HepG2 (cell line): ENCODE measurements around the gene TMCC1. TPM values are rescaled to one million over a fixed set of nuclear protein-coding genes. Genes with fewer than 3 reads are reported as not detected.

Source experiments
- ATAC-seq: fragments of 200-7000 bp; cut with Tn5 transposase; 3 replicates; pipeline ENCODE4 v1.9.1; 2020; ENCODE audit warnings: mild to moderate bottlenecking, moderate library complexity
- BruUV-seq: library from RNA; stranded (reverse); fragments of 400-500 nt; replicated peaks from 2 replicates; lab custom pipeline; 2021; lab: Mats Ljungman, UMichigan
- CTCF ChIA-PET: fragments of 300-600 bp; formaldehyde crosslinking; extraction: SDS; loops from one replicate; lab custom pipeline; 2021; ENCODE audit warnings: low total read pairs, inconsistent platforms, low intra/inter-chr PET ratio; lab: Yijun Ruan, JAX
- POLR2A ChIA-PET: fragments of 350-600 bp; sonication (Branson Sonifier 250); formaldehyde crosslinking; loops from one replicate; lab custom pipeline; 2020; ENCODE audit warnings: antibody characterized with exemption, inconsistent platforms; lab: Yijun Ruan, JAX
- DNase-seq: peaks from one replicate; pipeline ENCODE4 v3.0.0-alpha.2; 2015; ENCODE audit warnings: low spot score
- FAIRE-seq: peaks from 3 replicates; lab custom pipeline; 2011; peaks lifted over from hg19 to GRCh38; lab: Jason Lieb, UNC
- H2AFZ ChIP-seq: one replicate; pipeline ENCODE4 v1.6.1; 2011; ENCODE audit warnings: low read length, inconsistent platforms
- H3K27ac ChIP-seq: fragments of 300-600 bp; 3 replicates; pipeline ENCODE4 v1.8.0; 2011; ENCODE audit warnings: mixed run types, mild to moderate bottlenecking, mixed read lengths, low read length, inconsistent platforms; ENCODE audit not compliant: insufficient read depth; ENCODE audit errors: extremely low read length
- H3K27me3 ChIP-seq, 2 experiments: fragments of 200-600 bp in 1 of 2; 2 replicates in 1 of 2; 3 replicates in 1 of 2; pipeline versions ENCODE4 v1.6.0 to v1.8.0; 2011; ENCODE audit warnings: low read length in 2 of 2, mild to moderate bottlenecking in 2 of 2, moderate library complexity in 2 of 2, inconsistent platforms in 1 of 2; ENCODE audit not compliant: insufficient read depth in 2 of 2, control insufficient read depth in 1 of 2
- H3K36me3 ChIP-seq, 2 experiments: fragments of 200-600 bp in 1 of 2; replicated peaks in 1 of 2; 2 replicates in 1 of 2; 3 replicates in 1 of 2; pipeline versions ENCODE4 v1.5.1 to v1.8.0; 2011; ENCODE audit warnings: low read length in 2 of 2, inconsistent platforms in 1 of 2; ENCODE audit not compliant: insufficient read depth in 2 of 2, control insufficient read depth in 1 of 2
- H3K4me1 ChIP-seq: 2 replicates; pipeline ENCODE4 v1.5.1; 2012; ENCODE audit warnings: low read length, inconsistent platforms; ENCODE audit not compliant: insufficient read depth
- H3K4me2 ChIP-seq: 2 replicates; pipeline ENCODE4 v1.6.0; 2011; ENCODE audit warnings: low read depth, low read length, inconsistent platforms
- H3K4me3 ChIP-seq, 3 experiments: fragments of 200-600 bp in 1 of 3; sonication (generic), shearing (Covaris generic) in 1 of 3; replicated peaks in 1 of 3; 2 replicates each; pipeline ENCODE4 v1.5.1; 2011 to 2016; ENCODE audit warnings: low read length in 3 of 3, inconsistent platforms in 2 of 3, low read depth in 2 of 3, mild to moderate bottlenecking in 2 of 3, control low read depth in 1 of 3, mixed read lengths in 1 of 3; ENCODE audit not compliant: insufficient read depth in 1 of 3
- H3K79me2 ChIP-seq: one replicate; pipeline ENCODE4 v1.6.1; 2011; ENCODE audit warnings: low read length, inconsistent platforms; ENCODE audit not compliant: insufficient read depth
- H3K9ac ChIP-seq: 2 replicates; pipeline ENCODE4 v1.6.0; 2011; ENCODE audit warnings: mild to moderate bottlenecking, low read depth, low read length, inconsistent platforms; ENCODE audit not compliant: insufficient read depth
- H3K9me3 ChIP-seq: 2 replicates; pipeline ENCODE4 v1.5.1; 2012; ENCODE audit warnings: mild to moderate bottlenecking, low read length
- H4K20me1 ChIP-seq: 2 replicates; pipeline ENCODE4 v1.6.0; 2011; ENCODE audit warnings: inconsistent platforms, mild to moderate bottlenecking, low read length, moderate library complexity; ENCODE audit not compliant: insufficient read depth
- IKZF4 ChIP-seq: sonication (generic); formaldehyde crosslinking; IDR thresholded peaks from 2 replicates; pipeline ENCODE4 v1.5.1; 2020; ENCODE audit warnings: borderline replicate concordance, mild to moderate bottlenecking, low read depth, missing genetic modification reagents; ENCODE audit errors: not compliant biosample characterization
- KLF6 ChIP-seq: IDR thresholded peaks from 2 replicates; pipeline ENCODE4 v1.8.0; 2016; ENCODE audit warnings: missing biosample characterization, missing genetic modification reagents
- MYC ChIP-seq: sonication (generic); formaldehyde crosslinking; IDR thresholded peaks from 2 replicates; pipeline ENCODE4 v1.9.0; 2021; ENCODE audit warnings: missing genetic modification reagents, borderline replicate concordance
- REXO4 ChIP-seq: sonication (generic); formaldehyde crosslinking; IDR thresholded peaks from 2 replicates; pipeline ENCODE4 v1.8.0; 2022; ENCODE audit warnings: missing genetic modification reagents, mild to moderate bottlenecking, borderline replicate concordance
- ZNF652 ChIP-seq: IDR thresholded peaks from 2 replicates; pipeline ENCODE4 v1.6.1; 2016; ENCODE audit warnings: low read depth, borderline replicate concordance
- WGBS: methylation state at CpG from one replicate; pipeline ENCODE4 v1.1.6; 2017; ENCODE audit warnings: low lambda C conversion rate; 5-methylcytosine and 5-hydroxymethylcytosine counted together
- in situ Hi-C: cut with HindIII; loops from 2 replicates; pipeline ENCODE4 v1.10.0; 2017; ENCODE audit warnings: low pct_unique_long_range_greater_than_20kb; ENCODE audit not compliant: extremely low pct_ligation_motif_present
- intact Hi-C: fragments of 100-400 bp; cut with micrococcal nuclease; formaldehyde crosslinking; loops from one replicate; pipeline ENCODE4 v1.10.0; 2022; ENCODE audit not compliant: unreplicated experiment
- polyA plus RNA-seq, 8 experiments: library from polyadenylated mRNA; depleted of rRNA in 3 of 8; stranded (reverse) in 7 of 8; unstranded in 1 of 8; fragments of >200 nt; fragmentation: Illumina TruSeq in 4 of 8; extraction: Trizol in 4 of 8; gene quantifications; 2 replicates each; pipeline versions ENCODE4 v1.2.1 to v1.2.3, GENCODE V29; 2011 to 2016; ENCODE audit warnings: low read depth in 4 of 8, missing spikeins in 1 of 8, mixed read lengths in 1 of 8; ENCODE audit not compliant: insufficient read depth in 1 of 8
- total RNA-seq, 5 experiments: library from RNA; depleted of rRNA; stranded (reverse); fragments of >200 nt; fragmentation: Illumina TruSeq; extraction: Trizol; gene quantifications; 2 replicates each; pipeline ENCODE4 v1.2.3, GENCODE V29; 2016; ENCODE audit warnings: low read depth in 1 of 5
- TF ChIP-seq, protein P1 (sequence below): sonication (generic); formaldehyde crosslinking; IDR thresholded peaks from 2 replicates; pipeline ENCODE4 v1.4.0; 2020; ENCODE audit warnings: missing genetic modification reagents
- TF ChIP-seq, protein P2 (sequence below): conservative IDR thresholded peaks from 2 replicates; pipeline ENCODE4 v1.6.1; 2018; ENCODE audit warnings: missing genetic modification reagents
- TF ChIP-seq, protein P3 (sequence below): sonication (generic); formaldehyde crosslinking; IDR thresholded peaks from 2 replicates; pipeline ENCODE4 v1.9.0; 2021; ENCODE audit warnings: missing genetic modification reagents, borderline replicate concordance
- TF ChIP-seq, protein P4 (sequence below), 2 experiments: sonication (generic) in 1 of 2; formaldehyde crosslinking in 1 of 2; IDR thresholded peaks; 2 replicates each; pipeline versions ENCODE4 v1.4.0 to v1.6.1; 2016 to 2020; ENCODE audit warnings: borderline replicate concordance in 1 of 2, low read depth in 1 of 2, mild to moderate bottlenecking in 1 of 2, missing genetic modification reagents in 1 of 2

TMCC1 gene
- total and polyA plus RNA-seq, 2 of the 13 experiments (the other 11 are each of a cell fraction or from before 2014, with no cell fraction given) = 12.1 to 264 TPM

DNA sequence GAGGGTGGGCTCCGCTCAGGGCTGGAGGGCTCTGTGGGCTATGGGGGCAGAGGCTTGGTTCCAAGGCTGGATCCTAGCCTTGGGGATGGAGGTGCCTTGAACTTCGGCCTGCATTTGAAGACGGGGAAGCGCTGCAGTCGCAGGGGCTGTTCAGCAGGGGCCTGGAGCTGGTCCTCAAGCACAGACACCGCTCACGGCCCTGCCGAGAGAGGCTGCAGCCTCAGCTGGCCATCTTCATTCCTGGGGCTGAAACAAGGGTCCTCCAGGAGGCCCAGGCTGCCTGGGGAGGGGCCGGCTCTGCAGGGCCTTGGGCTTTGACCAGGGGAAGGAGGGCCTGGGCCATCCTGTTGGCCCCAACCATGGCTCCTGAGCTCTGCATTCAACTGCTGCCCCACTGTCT lies 261.5 kb downstream of the TMCC1 start:
- Histone ChIP-seq H3K79me2 (peaks cover 7% of the 10 kb centered on the region), H3K4me1 (peaks cover 45% of the 10 kb centered on the region), H3K4me2 (0 out of 2 replicates have a peak overlapping the region, but pooled peaks have one; percentile 67), H3K4me3 (no peak overlapping the region; a peak in 1 of 6 replicates), H4K20me1 (no peaks in the 10 kb centered on the region), H3K27me3 (no peaks in the 10 kb centered on the region; a peak in 1 of 5 replicates), H3K27ac (no peak overlapping the region), H3K9me3 (peaks cover 13% of the 10 kb centered on the region), H3K36me3 (no peaks in the 10 kb centered on the region), H3K9ac (no peak overlapping the region), H2AFZ (no peak overlapping the region)
- FAIRE-seq = no peak
- BruUV-seq = no TSS peak
- WGBS = 100% methylated on average over 1 of the region's 9 CpGs
- ChIA-PET POLR2A (no interaction called here), CTCF (interaction anchor here (1.0 kb wide), 1 partner anchor 193 kb away, joined by 4 read pairs; no protein-coding TSS in a partner anchor)
- no peak for DNase-seq
- in situ Hi-C loops = no loop called here
- ATAC-seq = no peak
- intact Hi-C loops = no loop called here
- no peak for TF ChIP-seq REXO4 (CRISPR knock-in tag)
- peak; percentile 27; the same call in 1 of the 2 replicates for TF ChIP-seq MYC (CRISPR knock-in tag)
- TF ChIP-seq, protein P1, sequence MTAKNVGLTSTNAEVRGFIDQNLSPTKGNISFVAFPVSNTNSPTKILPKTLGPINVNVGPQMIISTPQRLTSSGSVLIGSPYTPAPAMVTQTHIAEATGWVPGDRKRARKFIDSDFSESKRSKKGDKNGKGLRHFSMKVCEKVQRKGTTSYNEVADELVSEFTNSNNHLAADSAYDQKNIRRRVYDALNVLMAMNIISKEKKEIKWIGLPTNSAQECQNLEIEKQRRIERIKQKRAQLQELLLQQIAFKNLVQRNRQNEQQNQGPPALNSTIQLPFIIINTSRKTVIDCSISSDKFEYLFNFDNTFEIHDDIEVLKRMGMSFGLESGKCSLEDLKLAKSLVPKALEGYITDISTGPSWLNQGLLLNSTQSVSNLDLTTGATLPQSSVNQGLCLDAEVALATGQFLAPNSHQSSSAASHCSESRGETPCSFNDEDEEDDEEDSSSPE (CRISPR knock-in tag) = no peak
- TF ChIP-seq ZNF652 (CRISPR knock-in tag) = no peak
- TF ChIP-seq, protein P2, sequence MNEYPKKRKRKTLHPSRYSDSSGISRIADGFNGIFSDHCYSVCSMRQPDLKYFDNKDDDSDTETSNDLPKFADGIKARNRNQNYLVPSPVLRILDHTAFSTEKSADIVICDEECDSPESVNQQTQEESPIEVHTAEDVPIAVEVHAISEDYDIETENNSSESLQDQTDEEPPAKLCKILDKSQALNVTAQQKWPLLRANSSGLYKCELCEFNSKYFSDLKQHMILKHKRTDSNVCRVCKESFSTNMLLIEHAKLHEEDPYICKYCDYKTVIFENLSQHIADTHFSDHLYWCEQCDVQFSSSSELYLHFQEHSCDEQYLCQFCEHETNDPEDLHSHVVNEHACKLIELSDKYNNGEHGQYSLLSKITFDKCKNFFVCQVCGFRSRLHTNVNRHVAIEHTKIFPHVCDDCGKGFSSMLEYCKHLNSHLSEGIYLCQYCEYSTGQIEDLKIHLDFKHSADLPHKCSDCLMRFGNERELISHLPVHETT (CRISPR knock-in tag) = no peak
- TF ChIP-seq, protein P3, sequence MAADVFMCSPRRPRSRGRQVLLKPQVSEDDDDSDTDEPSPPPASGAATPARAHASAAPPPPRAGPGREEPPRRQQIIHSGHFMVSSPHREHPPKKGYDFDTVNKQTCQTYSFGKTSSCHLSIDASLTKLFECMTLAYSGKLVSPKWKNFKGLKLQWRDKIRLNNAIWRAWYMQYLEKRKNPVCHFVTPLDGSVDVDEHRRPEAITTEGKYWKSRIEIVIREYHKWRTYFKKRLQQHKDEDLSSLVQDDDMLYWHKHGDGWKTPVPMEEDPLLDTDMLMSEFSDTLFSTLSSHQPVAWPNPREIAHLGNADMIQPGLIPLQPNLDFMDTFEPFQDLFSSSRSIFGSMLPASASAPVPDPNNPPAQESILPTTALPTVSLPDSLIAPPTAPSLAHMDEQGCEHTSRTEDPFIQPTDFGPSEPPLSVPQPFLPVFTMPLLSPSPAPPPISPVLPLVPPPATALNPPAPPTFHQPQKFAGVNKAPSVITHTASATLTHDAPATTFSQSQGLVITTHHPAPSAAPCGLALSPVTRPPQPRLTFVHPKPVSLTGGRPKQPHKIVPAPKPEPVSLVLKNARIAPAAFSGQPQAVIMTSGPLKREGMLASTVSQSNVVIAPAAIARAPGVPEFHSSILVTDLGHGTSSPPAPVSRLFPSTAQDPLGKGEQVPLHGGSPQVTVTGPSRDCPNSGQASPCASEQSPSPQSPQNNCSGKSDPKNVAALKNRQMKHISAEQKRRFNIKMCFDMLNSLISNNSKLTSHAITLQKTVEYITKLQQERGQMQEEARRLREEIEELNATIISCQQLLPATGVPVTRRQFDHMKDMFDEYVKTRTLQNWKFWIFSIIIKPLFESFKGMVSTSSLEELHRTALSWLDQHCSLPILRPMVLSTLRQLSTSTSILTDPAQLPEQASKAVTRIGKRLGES = no peak
- TF ChIP-seq, protein P4, sequence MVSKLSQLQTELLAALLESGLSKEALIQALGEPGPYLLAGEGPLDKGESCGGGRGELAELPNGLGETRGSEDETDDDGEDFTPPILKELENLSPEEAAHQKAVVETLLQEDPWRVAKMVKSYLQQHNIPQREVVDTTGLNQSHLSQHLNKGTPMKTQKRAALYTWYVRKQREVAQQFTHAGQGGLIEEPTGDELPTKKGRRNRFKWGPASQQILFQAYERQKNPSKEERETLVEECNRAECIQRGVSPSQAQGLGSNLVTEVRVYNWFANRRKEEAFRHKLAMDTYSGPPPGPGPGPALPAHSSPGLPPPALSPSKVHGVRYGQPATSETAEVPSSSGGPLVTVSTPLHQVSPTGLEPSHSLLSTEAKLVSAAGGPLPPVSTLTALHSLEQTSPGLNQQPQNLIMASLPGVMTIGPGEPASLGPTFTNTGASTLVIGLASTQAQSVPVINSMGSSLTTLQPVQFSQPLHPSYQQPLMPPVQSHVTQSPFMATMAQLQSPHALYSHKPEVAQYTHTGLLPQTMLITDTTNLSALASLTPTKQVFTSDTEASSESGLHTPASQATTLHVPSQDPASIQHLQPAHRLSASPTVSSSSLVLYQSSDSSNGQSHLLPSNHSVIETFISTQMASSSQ (IDR thresholded peaks at IDR 0.05; ENCODE audit: low read depth) = no peak
- TF ChIP-seq, protein P4 (CRISPR knock-in tag; IDR thresholded peaks at IDR 0.05; ENCODE audit: borderline replicate concordance) = no peak
- TF ChIP-seq KLF6 (CRISPR knock-in tag) = no peak
- no peak for TF ChIP-seq IKZF4 (CRISPR knock-in tag)
